Measurements from ENCODE around the gene PITPNM2.

GRCh38 chr12:123102781-123103503 is 47.9 kb downstream of the PITPNM2 start:
- TF ChIP-seq CTCF (IDR thresholded peaks at IDR 0.05; ENCODE audit: insufficient read depth, low read length): no peak
- no peak for TF ChIP-seq POLR2AphosphoS5 (IDR thresholded peaks at IDR 0.05; ENCODE audit: low read depth)
- TF ChIP-seq GABPA (IDR thresholded peaks at IDR 0.05; ENCODE audit: low read depth): no peak
- no peak for TF ChIP-seq REST (IDR thresholded peaks at IDR 0.05; ENCODE audit: insufficient replicate concordance, low read depth)
